ENCODE measurements around the gene ZNF367. TPM values are rescaled to one million over a fixed set of nuclear protein-coding genes. Genes with fewer than 3 reads are reported as not detected.

Gene ZNF367
- total and polyA plus RNA-seq, 4 donors: 0.36 to 18.1 (median 2.0) TPM

DNA sequence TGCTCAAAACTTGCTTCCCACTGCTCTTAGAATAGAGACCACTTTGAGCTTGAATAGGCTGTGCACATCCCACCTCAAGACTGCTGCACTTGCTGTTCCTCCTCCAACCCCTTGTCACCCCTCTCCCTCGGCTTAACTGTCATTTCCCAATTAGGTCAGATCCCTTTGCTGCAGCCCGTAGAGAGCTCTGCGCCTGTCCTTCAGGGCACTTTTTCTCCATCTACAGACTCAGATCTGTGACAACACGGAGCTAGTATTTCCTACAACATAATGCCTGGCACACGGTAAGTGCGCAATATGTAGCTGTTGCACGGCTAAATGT is 31.3 kb upstream of the ZNF367 start (continued):
- TF ChIP-seq FOXA1 (IDR thresholded peaks at IDR 0.05): no peak
- TF ChIP-seq RAD21 (IDR thresholded peaks at IDR 0.05): no peak
- TF ChIP-seq, protein P1, sequence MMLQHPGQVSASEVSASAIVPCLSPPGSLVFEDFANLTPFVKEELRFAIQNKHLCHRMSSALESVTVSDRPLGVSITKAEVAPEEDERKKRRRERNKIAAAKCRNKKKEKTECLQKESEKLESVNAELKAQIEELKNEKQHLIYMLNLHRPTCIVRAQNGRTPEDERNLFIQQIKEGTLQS (IDR thresholded peaks at IDR 0.05): no peak
- no peak for TF ChIP-seq EGR1 (IDR thresholded peaks at IDR 0.05; ENCODE audit: low read depth in 2 of 2)
- TF ChIP-seq TAF1 (conservative IDR thresholded peaks at IDR 0.05): no peak

DNA sequence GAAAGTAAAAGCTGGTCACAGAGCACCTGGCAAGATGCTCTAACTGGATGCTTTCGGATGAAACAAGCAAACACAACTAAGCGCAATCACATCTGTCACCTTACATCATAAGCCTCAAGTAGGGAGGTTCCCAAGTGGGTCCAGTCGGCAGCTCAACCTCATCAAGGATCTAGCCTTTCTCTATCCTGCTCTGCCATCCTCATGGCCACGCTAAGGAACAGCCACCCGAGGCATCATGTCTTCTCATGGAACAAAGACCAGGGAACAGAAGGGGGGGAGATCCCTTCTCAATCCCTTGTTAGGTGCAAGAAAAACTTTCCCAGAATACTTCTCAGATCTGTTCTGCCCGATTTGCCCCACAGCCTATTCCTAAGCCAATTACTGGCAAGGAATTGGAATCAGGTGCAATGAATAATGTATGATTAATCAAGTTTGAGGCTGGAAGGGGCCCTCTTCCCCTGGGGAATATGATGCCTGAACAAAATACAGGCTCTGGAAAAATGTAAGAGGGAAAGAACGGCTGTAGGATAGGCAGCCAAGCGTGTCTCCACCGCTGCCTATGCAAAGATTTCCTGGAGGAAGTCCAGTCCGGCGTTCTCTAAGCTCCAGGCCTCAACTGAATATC is 30.5 kb upstream of the ZNF367 start:
- H3K36me3 ChIP-seq (ENCODE audit: control insufficient read depth in 4 of 4, insufficient read depth in 3 of 4, low read depth in 1 of 4, low read length in 3 of 4): no peaks in the 10 kb centered on the region
- no peak overlapping the region for H3K27ac ChIP-seq (ENCODE audit: low read depth in 1 of 2, low read length in 2 of 2)
- H3K4me3 ChIP-seq (ENCODE audit: low read depth in 1 of 3, low read length in 3 of 3): no peak overlapping the region
- H3K4me1 ChIP-seq (ENCODE audit: control insufficient read depth in 4 of 4, insufficient read depth in 4 of 4, low read length in 3 of 4): peaks cover 0 to 18% (median 9%) of the 10 kb centered on the region in 4 donors
- no peaks in the 10 kb centered on the region for H3K9me3 ChIP-seq (ENCODE audit: control insufficient read depth in 4 of 4, low read length in 3 of 4)
- no peaks in the 10 kb centered on the region for H3K27me3 ChIP-seq (ENCODE audit: control insufficient read depth in 4 of 4, insufficient read depth in 4 of 4, low read length in 3 of 4)
- TF ChIP-seq GABPA (IDR thresholded peaks at IDR 0.05 in 1 of 2, conservative IDR thresholded peaks at IDR 0.05 in 1 of 2) (no peak), REST (IDR thresholded peaks at IDR 0.05) (no peak), RAD21 (IDR thresholded peaks at IDR 0.05) (no peak), HNF4A (conservative IDR thresholded peaks at IDR 0.05) (no peak), HNF4G (IDR thresholded peaks at IDR 0.05) (no peak), FOXA1 (IDR thresholded peaks at IDR 0.05) (no peak), EGR1 (IDR thresholded peaks at IDR 0.05; ENCODE audit: low read depth in 2 of 2) (no peak), YY1 (IDR thresholded peaks at IDR 0.05) (no peak), FOXA2 (IDR thresholded peaks at IDR 0.05) (no peak), SP1 (IDR thresholded peaks at IDR 0.05) (no peak), JUND (IDR thresholded peaks at IDR 0.05) (no peak), RXRA (IDR thresholded peaks at IDR 0.05) (no peak), TAF1 (conservative IDR thresholded peaks at IDR 0.05) (no peak)
- TF ChIP-seq, protein P2, sequence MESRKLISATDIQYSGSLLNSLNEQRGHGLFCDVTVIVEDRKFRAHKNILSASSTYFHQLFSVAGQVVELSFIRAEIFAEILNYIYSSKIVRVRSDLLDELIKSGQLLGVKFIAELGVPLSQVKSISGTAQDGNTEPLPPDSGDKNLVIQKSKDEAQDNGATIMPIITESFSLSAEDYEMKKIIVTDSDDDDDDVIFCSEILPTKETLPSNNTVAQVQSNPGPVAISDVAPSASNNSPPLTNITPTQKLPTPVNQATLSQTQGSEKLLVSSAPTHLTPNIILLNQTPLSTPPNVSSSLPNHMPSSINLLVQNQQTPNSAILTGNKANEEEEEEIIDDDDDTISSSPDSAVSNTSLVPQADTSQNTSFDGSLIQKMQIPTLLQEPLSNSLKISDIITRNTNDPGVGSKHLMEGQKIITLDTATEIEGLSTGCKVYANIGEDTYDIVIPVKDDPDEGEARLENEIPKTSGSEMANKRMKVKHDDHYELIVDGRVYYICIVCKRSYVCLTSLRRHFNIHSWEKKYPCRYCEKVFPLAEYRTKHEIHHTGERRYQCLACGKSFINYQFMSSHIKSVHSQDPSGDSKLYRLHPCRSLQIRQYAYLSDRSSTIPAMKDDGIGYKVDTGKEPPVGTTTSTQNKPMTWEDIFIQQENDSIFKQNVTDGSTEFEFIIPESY (IDR thresholded peaks at IDR 0.05): no peak
- TF ChIP-seq, protein P1 (IDR thresholded peaks at IDR 0.05): no peak
- WGBS: 93% methylated on average over 11 of the region's 11 CpGs
- no peak for DNase-seq (ENCODE audit: low spot score)
- H3K9ac ChIP-seq (ENCODE audit: low read depth in 1 of 2, low read length in 2 of 2): no peak overlapping the region

DNA sequence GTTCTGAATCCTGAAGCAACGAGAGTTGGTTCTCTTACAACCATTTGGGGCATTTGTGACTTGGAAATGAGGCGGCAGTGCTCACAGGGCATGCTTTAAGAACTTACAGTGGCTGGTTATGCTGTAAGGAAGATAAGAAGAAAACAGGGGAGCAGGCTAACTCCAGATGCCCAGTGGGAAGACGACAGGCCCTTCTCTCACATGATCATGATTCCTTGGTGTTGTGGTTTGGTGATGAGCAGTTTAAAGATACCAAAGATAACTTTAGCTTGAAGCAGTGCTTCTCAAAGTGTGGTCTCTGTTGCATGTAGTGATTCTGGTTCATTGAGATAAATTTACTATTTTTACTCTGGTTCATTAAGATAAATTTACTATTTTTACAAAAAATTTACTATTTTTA is 29.2 kb upstream of the ZNF367 start:
- Histone ChIP-seq H3K4me1 (ENCODE audit: control insufficient read depth in 4 of 4, insufficient read depth in 4 of 4, low read length in 3 of 4) (peaks cover 0 to 18% (median 9%) of the 10 kb centered on the region in 4 donors), H3K27ac (ENCODE audit: low read depth in 1 of 2, low read length in 2 of 2) (no peak overlapping the region), H3K9ac (ENCODE audit: low read depth in 1 of 2, low read length in 2 of 2) (no peak overlapping the region), H3K9me3 (ENCODE audit: control insufficient read depth in 4 of 4, low read length in 3 of 4) (no peaks in the 10 kb centered on the region), H3K27me3 (ENCODE audit: control insufficient read depth in 4 of 4, insufficient read depth in 4 of 4, low read length in 3 of 4) (no peaks in the 10 kb centered on the region), H3K36me3 (ENCODE audit: control insufficient read depth in 4 of 4, insufficient read depth in 3 of 4, low read depth in 1 of 4, low read length in 3 of 4) (no peaks in the 10 kb centered on the region), H3K4me3 (ENCODE audit: low read depth in 1 of 3, low read length in 3 of 3) (no peak overlapping the region)
- DNase-seq (ENCODE audit: low spot score): no peak
- TF ChIP-seq, protein P1 (IDR thresholded peaks at IDR 0.05): no peak
- TF ChIP-seq RAD21 (IDR thresholded peaks at IDR 0.05) (no peak), JUND (IDR thresholded peaks at IDR 0.05) (no peak), HNF4G (IDR thresholded peaks at IDR 0.05) (no peak), YY1 (IDR thresholded peaks at IDR 0.05) (no peak), FOXA1 (IDR thresholded peaks at IDR 0.05) (no peak), NR2F2 (IDR thresholded peaks at IDR 0.05) (no peak), RXRA (IDR thresholded peaks at IDR 0.05) (no peak), GABPA (IDR thresholded peaks at IDR 0.05 in 1 of 2, conservative IDR thresholded peaks at IDR 0.05 in 1 of 2) (no peak), EGR1 (IDR thresholded peaks at IDR 0.05; ENCODE audit: low read depth in 2 of 2) (no peak), SP1 (IDR thresholded peaks at IDR 0.05) (no peak)
- TF ChIP-seq, protein P3, sequence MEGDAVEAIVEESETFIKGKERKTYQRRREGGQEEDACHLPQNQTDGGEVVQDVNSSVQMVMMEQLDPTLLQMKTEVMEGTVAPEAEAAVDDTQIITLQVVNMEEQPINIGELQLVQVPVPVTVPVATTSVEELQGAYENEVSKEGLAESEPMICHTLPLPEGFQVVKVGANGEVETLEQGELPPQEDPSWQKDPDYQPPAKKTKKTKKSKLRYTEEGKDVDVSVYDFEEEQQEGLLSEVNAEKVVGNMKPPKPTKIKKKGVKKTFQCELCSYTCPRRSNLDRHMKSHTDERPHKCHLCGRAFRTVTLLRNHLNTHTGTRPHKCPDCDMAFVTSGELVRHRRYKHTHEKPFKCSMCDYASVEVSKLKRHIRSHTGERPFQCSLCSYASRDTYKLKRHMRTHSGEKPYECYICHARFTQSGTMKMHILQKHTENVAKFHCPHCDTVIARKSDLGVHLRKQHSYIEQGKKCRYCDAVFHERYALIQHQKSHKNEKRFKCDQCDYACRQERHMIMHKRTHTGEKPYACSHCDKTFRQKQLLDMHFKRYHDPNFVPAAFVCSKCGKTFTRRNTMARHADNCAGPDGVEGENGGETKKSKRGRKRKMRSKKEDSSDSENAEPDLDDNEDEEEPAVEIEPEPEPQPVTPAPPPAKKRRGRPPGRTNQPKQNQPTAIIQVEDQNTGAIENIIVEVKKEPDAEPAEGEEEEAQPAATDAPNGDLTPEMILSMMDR (IDR thresholded peaks at IDR 0.05; ENCODE audit: low read depth, low read length, missing input control): no peak
- TF ChIP-seq, protein P2 (IDR thresholded peaks at IDR 0.05): no peak
- 91% methylated on average over 3 of the region's 3 CpGs for WGBS
